ENCODE results near the gene GRK2. TPM values are rescaled to one million over a fixed set of nuclear protein-coding genes. Genes with fewer than 3 reads are reported as not detected.

Gene GRK2
- total and polyA plus RNA-seq, 2 donors (not counting 3 experiments of a cell fraction or from before 2014, with no cell fraction given) = 57.9 to 62.3 TPM

DNA sequence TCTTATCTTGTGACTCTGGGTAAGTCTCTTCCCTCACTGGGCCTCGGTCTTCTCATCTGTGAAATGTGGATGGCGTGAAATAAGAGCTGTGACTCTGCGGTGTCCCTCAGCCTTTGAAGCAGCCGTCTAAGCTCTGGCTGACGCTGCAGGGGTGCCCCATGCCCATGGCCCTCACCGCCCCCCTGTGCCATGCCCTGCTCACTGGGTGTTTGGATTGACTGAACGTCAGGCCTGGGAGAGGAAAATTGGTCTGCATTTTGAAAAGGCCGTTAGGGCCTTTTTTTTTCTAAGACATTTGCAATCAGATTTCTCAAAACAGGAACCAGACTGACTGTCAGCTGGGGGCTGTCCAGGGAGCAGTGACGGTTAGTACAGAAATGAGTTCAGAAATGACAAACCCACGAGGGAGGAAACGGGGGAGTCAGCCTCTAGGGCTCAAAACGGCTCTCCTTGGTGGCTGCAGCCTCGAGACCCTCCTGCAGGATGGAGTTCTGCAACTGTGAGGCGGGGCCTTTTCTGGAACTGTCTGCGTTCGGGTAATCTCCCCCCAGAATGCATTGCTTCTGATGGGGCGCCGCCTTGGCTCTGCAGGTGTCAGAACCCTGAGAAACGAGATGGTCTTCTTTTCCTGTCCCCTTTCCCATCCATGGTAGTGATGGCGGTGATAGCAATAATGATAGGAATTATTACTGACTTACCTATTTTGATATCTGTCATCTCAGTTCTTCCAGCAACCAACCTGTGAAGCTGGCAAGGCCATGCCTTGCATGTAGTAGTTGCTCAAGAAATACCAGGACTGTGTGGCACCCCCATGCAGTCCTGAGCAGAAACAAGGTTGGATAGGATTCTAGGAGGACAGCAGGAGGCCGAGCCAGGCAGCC is 2.0 kb downstream of the GRK2 start:
- H3K36me3 ChIP-seq (ENCODE audit: control insufficient read depth in 2 of 2, extremely low read depth in 1 of 2, insufficient read depth in 2 of 2, low read length in 2 of 2) = peaks cover 0 to 9% of the 10 kb centered on the region in 2 experiments

More for the DNA sequence above, 2.0 kb downstream of the GRK2 start:
- ChIA-PET POLR2A (no interaction called here), CTCF (interaction anchor here (0.6 to 2.5 kb wide), 6 partner anchors 20 to 135 kb away, joined by 3 to 11 read pairs (median 4); partner anchors contain the start of genes ANKRD13D, PPP1CA and SSH3)
- Histone ChIP-seq H3K4me3 (replicated peaks in 1 of 3; ENCODE audit: insufficient read depth in 1 of 3, low read depth in 1 of 3, low read length in 3 of 3) (no peak overlapping the region), H3K4me2 (ENCODE audit: insufficient read depth, low read length) (no peak overlapping the region), H3K79me2 (ENCODE audit: control insufficient read depth, insufficient read depth, low read length) (peaks cover 65% of the 10 kb centered on the region), H3K9ac (replicated peaks; ENCODE audit: extremely low read depth, insufficient read depth, low read length) (no peak overlapping the region), H2AFZ (ENCODE audit: low read depth, low read length) (no peak overlapping the region), H4K20me1 (replicated peaks; ENCODE audit: control insufficient read depth, extremely low read depth, insufficient read depth, low read length) (no peaks in the 10 kb centered on the region), H3K9me1 (replicated peaks; ENCODE audit: control insufficient read depth, extremely low read depth, insufficient read depth, low read length) (no peaks in the 10 kb centered on the region), H3K27me3 (ENCODE audit: control insufficient read depth in 2 of 2, insufficient read depth in 2 of 2, low read length in 2 of 2) (no peaks in the 10 kb centered on the region), H3K9me3 (replicated peaks; ENCODE audit: control insufficient read depth, insufficient read depth, low read length) (no peaks in the 10 kb centered on the region), H3K4me1 (ENCODE audit: control insufficient read depth, extremely low read depth, insufficient read depth, low read length) (peaks cover 32% of the 10 kb centered on the region), H3K27ac (ENCODE audit: insufficient read depth, low read depth, low read length) (no peak overlapping the region)
- FAIRE-seq = no peak
- dilution Hi-C loops (cut with MboI; ENCODE audit: extremely low pct_ligation_motif_present, low sequenced_read_pairs) = no loop called here
- BruUV-seq (replicated peaks) = no TSS peak
- no peak for TF ChIP-seq MYC (IDR thresholded peaks at IDR 0.05; ENCODE audit: low read depth, low read length)
- TF ChIP-seq EZH2 (IDR thresholded peaks at IDR 0.05; ENCODE audit: borderline replicate concordance, low read depth, low read length, severe bottlenecking) = no peak
- no peak for TF ChIP-seq FOS (IDR thresholded peaks at IDR 0.05; ENCODE audit: borderline replicate concordance, insufficient read depth, low read length)
- TF ChIP-seq POLR2A (IDR thresholded peaks at IDR 0.05; ENCODE audit: low read depth, low read length) = no peak
- TF ChIP-seq, protein P1, sequence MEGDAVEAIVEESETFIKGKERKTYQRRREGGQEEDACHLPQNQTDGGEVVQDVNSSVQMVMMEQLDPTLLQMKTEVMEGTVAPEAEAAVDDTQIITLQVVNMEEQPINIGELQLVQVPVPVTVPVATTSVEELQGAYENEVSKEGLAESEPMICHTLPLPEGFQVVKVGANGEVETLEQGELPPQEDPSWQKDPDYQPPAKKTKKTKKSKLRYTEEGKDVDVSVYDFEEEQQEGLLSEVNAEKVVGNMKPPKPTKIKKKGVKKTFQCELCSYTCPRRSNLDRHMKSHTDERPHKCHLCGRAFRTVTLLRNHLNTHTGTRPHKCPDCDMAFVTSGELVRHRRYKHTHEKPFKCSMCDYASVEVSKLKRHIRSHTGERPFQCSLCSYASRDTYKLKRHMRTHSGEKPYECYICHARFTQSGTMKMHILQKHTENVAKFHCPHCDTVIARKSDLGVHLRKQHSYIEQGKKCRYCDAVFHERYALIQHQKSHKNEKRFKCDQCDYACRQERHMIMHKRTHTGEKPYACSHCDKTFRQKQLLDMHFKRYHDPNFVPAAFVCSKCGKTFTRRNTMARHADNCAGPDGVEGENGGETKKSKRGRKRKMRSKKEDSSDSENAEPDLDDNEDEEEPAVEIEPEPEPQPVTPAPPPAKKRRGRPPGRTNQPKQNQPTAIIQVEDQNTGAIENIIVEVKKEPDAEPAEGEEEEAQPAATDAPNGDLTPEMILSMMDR (IDR thresholded peaks at IDR 0.05; ENCODE audit: extremely low read depth in 1 of 2, insufficient read depth in 1 of 2, low read depth in 1 of 2, low read length in 2 of 2) = no peak
- TF ChIP-seq JUN (IDR thresholded peaks at IDR 0.05; ENCODE audit: borderline replicate concordance, insufficient read depth, insufficient read length, low read depth) = no peak
- TF ChIP-seq POLR2AphosphoS5 (IDR thresholded peaks at IDR 0.05; ENCODE audit: insufficient read depth, low read depth, low read length) = no peak
- TF ChIP-seq GATA2 (IDR thresholded peaks at IDR 0.05; ENCODE audit: insufficient read depth, insufficient read length, low read depth, low read length) = no peak
- TF ChIP-seq, protein P2, sequence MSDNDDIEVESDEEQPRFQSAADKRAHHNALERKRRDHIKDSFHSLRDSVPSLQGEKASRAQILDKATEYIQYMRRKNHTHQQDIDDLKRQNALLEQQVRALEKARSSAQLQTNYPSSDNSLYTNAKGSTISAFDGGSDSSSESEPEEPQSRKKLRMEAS (IDR thresholded peaks at IDR 0.05; ENCODE audit: insufficient read depth, insufficient read length) = no peak
- intact Hi-C loops (cut with micrococcal nuclease) = loop anchor here (10.0 kb wide), 1 partner anchor 236 kb away; the partner anchor contains the start of genes CDK2AP2 and PITPNM1
- DNase-seq (ENCODE audit: low read depth, low spot score) = no peak
